B cell (primary cell): ENCODE results near the gene CNNM3.

Source experiments
- CTCF ChIP-seq: fragments of 200-600 bp; IDR thresholded peaks from one replicate; pipeline ENCODE4 v1.8.0; 2022; ENCODE audit warnings: antibody characterized with exemption, mild to moderate bottlenecking
- EZH2 ChIP-seq: IDR thresholded peaks from 2 replicates; pipeline ENCODE4 v1.6.1; 2012; ENCODE audit warnings: borderline replicate concordance, low read depth, mild to moderate bottlenecking, moderate library complexity, low read length; ENCODE audit not compliant: insufficient read depth, poor library complexity, severe bottlenecking

- no peak for TF ChIP-seq CTCF
- TF ChIP-seq EZH2: no peak
Measured at GRCh38 chr2:96873651-96874096, 57.6 kb downstream of the CNNM3 start.
